Activated T-helper 17 cell treated with anti-CD3 and anti-CD28 coated beads, Interleukin-2, amount 50 U/mL, for 72 hours (primary cell): ENCODE measurements around the gene RAP1A. TPM values are rescaled to one million over a fixed set of nuclear protein-coding genes. Genes with fewer than 3 reads are reported as not detected.

ENCODE experiments used
- ATAC-seq: fragments of 150-1000 bp; cut with Tn5 transposase; replicated peaks from 2 replicates; pipeline ENCODE4 v1.10.0; 2021; ENCODE audit warnings: mild to moderate bottlenecking, moderate library complexity
- H3K27ac Mint-ChIP-seq: one replicate; pipeline ENCODE4 v1.8.0; 2022; ENCODE audit warnings: mixed read lengths
- H3K27me3 Mint-ChIP-seq: one replicate; pipeline ENCODE4 v1.8.0; 2022; ENCODE audit warnings: mixed read lengths
- H3K36me3 Mint-ChIP-seq: one replicate; pipeline ENCODE4 v1.8.0; 2022; ENCODE audit warnings: low read depth, mild to moderate bottlenecking, mixed read lengths
- H3K4me1 Mint-ChIP-seq: one replicate; pipeline ENCODE4 v1.8.0; 2022; ENCODE audit warnings: mixed read lengths
- H3K4me3 Mint-ChIP-seq: one replicate; pipeline ENCODE4 v1.8.0; 2022; ENCODE audit warnings: mild to moderate bottlenecking, mixed read lengths
- H3K9me3 Mint-ChIP-seq: one replicate; pipeline ENCODE4 v1.8.0; 2022; ENCODE audit warnings: mixed read lengths
- total RNA-seq, 2 donors: library from RNA; stranded (reverse); gene quantifications; one replicate each; pipeline ENCODE4 v1.2.3, GENCODE V29; 2022

RAP1A gene
- total RNA-seq, 2 donors from 2014 or later: 155 to 209 TPM

- Mint-ChIP-seq H3K27ac (peak overlapping the region; percentile 77), H3K27me3 (peaks cover 4% of the 10 kb centered on the region), H3K4me1 (peaks cover 6% of the 10 kb centered on the region), H3K9me3 (no peaks in the 10 kb centered on the region), H3K4me3 (no peak overlapping the region), H3K36me3 (no peaks in the 10 kb centered on the region)
- ATAC-seq: peak; percentile 72
Measured at GRCh38 chr1:111733183-111733991, 113.8 kb downstream of the RAP1A start.

GRCh38 chr1:111733992-111734341, 114.4 kb downstream of the RAP1A start:
- Mint-ChIP-seq H3K27me3 (peaks cover 4% of the 10 kb centered on the region), H3K4me1 (peaks cover 6% of the 10 kb centered on the region), H3K4me3 (no peak overlapping the region)

GRCh38 chr1:111734426-111734825, 114.8 kb downstream of the RAP1A start:
- Mint-ChIP-seq H3K36me3 (no peaks in the 10 kb centered on the region), H3K9me3 (no peaks in the 10 kb centered on the region), H3K27me3 (peaks cover 4% of the 10 kb centered on the region), H3K4me3 (no peak overlapping the region), H3K4me1 (peaks cover 6% of the 10 kb centered on the region), H3K27ac (no peak overlapping the region)
- ATAC-seq: no peak

More at GRCh38 chr1:111733992-111734341, 114.4 kb downstream of the RAP1A start:
- Mint-ChIP-seq H3K9me3 (no peaks in the 10 kb centered on the region), H3K36me3 (no peaks in the 10 kb centered on the region), H3K27ac (no peak overlapping the region)
- no peak for ATAC-seq

GRCh38 chr1:111734856-111735255, 115.3 kb downstream of the RAP1A start:
- no peak for ATAC-seq
- no peaks in the 10 kb centered on the region for H3K36me3 Mint-ChIP-seq
- H3K27me3 Mint-ChIP-seq: peaks cover 4% of the 10 kb centered on the region
- no peaks in the 10 kb centered on the region for H3K9me3 Mint-ChIP-seq
- no peak overlapping the region for H3K27ac Mint-ChIP-seq
- peaks cover 6% of the 10 kb centered on the region for H3K4me1 Mint-ChIP-seq
- H3K4me3 Mint-ChIP-seq: no peak overlapping the region

- peaks cover 6% of the 10 kb centered on the region for H3K4me1 Mint-ChIP-seq
- ATAC-seq: no peak
- H3K27ac Mint-ChIP-seq: no peak overlapping the region
Measured at GRCh38 chr1:111735321-111735720, 115.7 kb downstream of the RAP1A start.

GRCh38 chr1:111735858-111736544, 116.4 kb downstream of the RAP1A start:
- Mint-ChIP-seq H3K4me3 (no peak overlapping the region), H3K4me1 (peaks cover 6% of the 10 kb centered on the region), H3K9me3 (no peaks in the 10 kb centered on the region), H3K27ac (no peak overlapping the region), H3K27me3 (peaks cover 6% of the 10 kb centered on the region), H3K36me3 (no peaks in the 10 kb centered on the region)
- no peak for ATAC-seq

More at GRCh38 chr1:111735321-111735720, 115.7 kb downstream of the RAP1A start:
- H3K27me3 Mint-ChIP-seq: peaks cover 4% of the 10 kb centered on the region
- no peaks in the 10 kb centered on the region for H3K36me3 Mint-ChIP-seq
- H3K9me3 Mint-ChIP-seq: no peaks in the 10 kb centered on the region
- no peak overlapping the region for H3K4me3 Mint-ChIP-seq

- Mint-ChIP-seq H3K4me1 (peaks cover 6% of the 10 kb centered on the region), H3K27me3 (peaks cover 7% of the 10 kb centered on the region), H3K9me3 (no peaks in the 10 kb centered on the region), H3K27ac (no peak overlapping the region), H3K36me3 (no peaks in the 10 kb centered on the region), H3K4me3 (no peak overlapping the region)
- ATAC-seq: no peak
Measured at GRCh38 chr1:111736548-111737215, 117.1 kb downstream of the RAP1A start.

- Mint-ChIP-seq H3K36me3 (no peaks in the 10 kb centered on the region), H3K27me3 (peaks cover 7% of the 10 kb centered on the region), H3K9me3 (no peaks in the 10 kb centered on the region), H3K4me3 (peak overlapping the region; percentile 69), H3K27ac (peak overlapping the region; percentile 3), H3K4me1 (peaks cover 6% of the 10 kb centered on the region)
- ATAC-seq: no peak
Measured at GRCh38 chr1:111737216-111738132, 117.9 kb downstream of the RAP1A start.

- Mint-ChIP-seq H3K4me1 (peaks cover 6% of the 10 kb centered on the region), H3K27ac (peak overlapping the region; percentile 3), H3K27me3 (peaks cover 7% of the 10 kb centered on the region), H3K36me3 (no peaks in the 10 kb centered on the region), H3K9me3 (no peaks in the 10 kb centered on the region), H3K4me3 (peak overlapping the region; percentile 69)
- no peak for ATAC-seq
Measured at GRCh38 chr1:111738133-111738435, 118.5 kb downstream of the RAP1A start.

- Mint-ChIP-seq H3K4me3 (peak overlapping the region; percentile 69), H3K36me3 (no peaks in the 10 kb centered on the region), H3K27me3 (peaks cover 7% of the 10 kb centered on the region), H3K4me1 (peaks cover 6% of the 10 kb centered on the region), H3K9me3 (no peaks in the 10 kb centered on the region), H3K27ac (peak overlapping the region; percentile 76)
- ATAC-seq: peak; percentile 70
Measured at GRCh38 chr1:111738436-111739193, 119.0 kb downstream of the RAP1A start.

- ATAC-seq: peak; percentile 90
- H3K9me3 Mint-ChIP-seq: no peaks in the 10 kb centered on the region
Measured at GRCh38 chr1:111739194-111739924, 119.8 kb downstream of the RAP1A start, which contains the start of gene INKA2. Gene INKA2 (minus strand): TSS chr1:111739395. CDS start chr1:111739242, 153 bp downstream.

GRCh38 chr1:111739925-111740765, 120.6 kb downstream of the RAP1A start:
- H3K27ac Mint-ChIP-seq: no peak overlapping the region
- H3K36me3 Mint-ChIP-seq: no peaks in the 10 kb centered on the region
- peak overlapping the region; percentile 69 for H3K4me3 Mint-ChIP-seq
- no peak for ATAC-seq
- peaks cover 6% of the 10 kb centered on the region for H3K4me1 Mint-ChIP-seq
- H3K9me3 Mint-ChIP-seq: no peaks in the 10 kb centered on the region
- H3K27me3 Mint-ChIP-seq: peaks cover 7% of the 10 kb centered on the region

More at GRCh38 chr1:111739194-111739924, 119.8 kb downstream of the RAP1A start, which contains the start of gene INKA2:
- Mint-ChIP-seq H3K4me3 (peak within 1 kb of the TSS; percentile 69), H3K4me1 (peaks cover 6% of the 10 kb centered on the region), H3K36me3 (no peaks in the 10 kb centered on the region), H3K27me3 (peaks cover 7% of the 10 kb centered on the region), H3K27ac (peak within 1 kb of the TSS; percentile 76)
